GM12878 (cell line): ENCODE data around the gene METAP1. TPM values are rescaled to one million over a fixed set of nuclear protein-coding genes. Genes with fewer than 3 reads are reported as not detected.
"Not testable (repeated sequence)": the region's sequence is repeated elsewhere in the genome, so short reads cannot be mapped to it uniquely, and the experiment has no call there.

Experiments used
- ATAC-seq: fragments of 200-7000 bp; cut with Tn5 transposase; 3 replicates; pipeline ENCODE4 v1.9.1; 2020; ENCODE audit warnings: mild to moderate bottlenecking, moderate library complexity
- BruUV-seq: library from RNA; stranded (reverse); fragments of 400-500 nt; replicated peaks from 2 replicates; lab custom pipeline; 2021; lab: Mats Ljungman, UMichigan
- CTCF ChIA-PET: fragments of 300-600 bp; sonication (Branson Sonifier 250); formaldehyde crosslinking; extraction: SDS; loops from one replicate; lab custom pipeline; 2021; ENCODE audit warnings: inconsistent platforms; lab: Yijun Ruan, JAX
- POLR2A ChIA-PET: fragments of 350-600 bp; formaldehyde crosslinking; extraction: SDS; loops from one replicate; lab custom pipeline; 2021; ENCODE audit warnings: inconsistent platforms; lab: Charles Lee
- RAD21 ChIA-PET: fragments of 300-600 bp; sonication (Branson Sonifier 250); formaldehyde crosslinking; loops from one replicate; lab custom pipeline; 2023; ENCODE audit warnings: antibody characterized with exemption; ENCODE audit not compliant: unreplicated experiment; lab: Charles Lee
- SMC1A ChIA-PET: fragments of 300-600 bp; sonication (Branson Sonifier 250); formaldehyde crosslinking; loops from one replicate; lab custom pipeline; 2023; ENCODE audit not compliant: unreplicated experiment, uncharacterized antibody; lab: Charles Lee
- DNase-seq: peaks from one replicate; pipeline ENCODE4 v3.0.0-alpha.2; 2011; ENCODE audit warnings: low read depth, low spot score
- FAIRE-seq: peaks from 3 replicates; lab custom pipeline; 2011; peaks lifted over from hg19 to GRCh38; lab: Jason Lieb, UNC
- H2AFZ ChIP-seq: 2 replicates; pipeline ENCODE4 v1.6.0; 2011; ENCODE audit warnings: low read depth, low read length, control low read depth; ENCODE audit not compliant: control insufficient read depth
- H3K27ac ChIP-seq: 2 replicates; pipeline ENCODE4 v1.5.1; 2011; ENCODE audit warnings: control low read depth; ENCODE audit not compliant: control insufficient read depth, insufficient read depth
- H3K27me3 ChIP-seq, 2 experiments: replicated peaks in 1 of 2; 2 replicates each; pipeline versions ENCODE4 v1.6.0 to v1.6.1; 2011; ENCODE audit warnings: low read length in 1 of 2; ENCODE audit not compliant: control insufficient read depth in 2 of 2, insufficient read depth in 2 of 2
- H3K36me3 ChIP-seq, 2 experiments: 2 replicates each; pipeline ENCODE4 v1.5.1; 2011; ENCODE audit warnings: low read length in 1 of 2; ENCODE audit not compliant: control insufficient read depth in 2 of 2, insufficient read depth in 2 of 2
- H3K4me1 ChIP-seq: 2 replicates; pipeline ENCODE4 v1.6.1; 2011; ENCODE audit warnings: mild to moderate bottlenecking, low read length, moderate library complexity, mixed read lengths; ENCODE audit not compliant: control insufficient read depth, insufficient read depth
- H3K4me2 ChIP-seq: 2 replicates; pipeline ENCODE4 v1.6.0; 2011; ENCODE audit warnings: control low read depth; ENCODE audit not compliant: control insufficient read depth, insufficient read depth
- H3K4me3 ChIP-seq: fragments of 200-600 bp; sonication (generic); 2 replicates; pipeline ENCODE4 v1.5.1; 2016
- H3K79me2 ChIP-seq: 2 replicates; pipeline ENCODE4 v1.6.0; 2011; ENCODE audit warnings: low read length; ENCODE audit not compliant: control insufficient read depth, insufficient read depth
- H3K9ac ChIP-seq: 2 replicates; pipeline ENCODE4 v1.8.0; 2011; ENCODE audit warnings: low read length, control low read depth, mixed read lengths; ENCODE audit not compliant: control insufficient read depth, insufficient read depth
- H3K9me3 ChIP-seq: replicated peaks from 3 replicates; pipeline ENCODE4 v1.5.1; 2011; ENCODE audit warnings: mild to moderate bottlenecking, low read length; ENCODE audit not compliant: control insufficient read depth, insufficient read depth
- H4K20me1 ChIP-seq: 2 replicates; pipeline ENCODE4 v1.6.0; 2011; ENCODE audit not compliant: control insufficient read depth, insufficient read depth
- EGR1 ChIP-seq, 2 experiments: IDR thresholded peaks; 1 replicate in 1 of 2; 2 replicates in 1 of 2; pipeline ENCODE4 v1.6.1; 2011 to 2012; ENCODE audit warnings: low read depth in 2 of 2, low read length in 2 of 2, borderline replicate concordance in 1 of 2, mild to moderate bottlenecking in 1 of 2, moderate library complexity in 1 of 2
- IKZF2 ChIP-seq, 2 experiments: fragments of 450-650 bp; IDR thresholded peaks; 2 replicates each; pipeline ENCODE4 v1.6.1; 2017; ENCODE audit warnings: mild to moderate bottlenecking in 2 of 2, moderate library complexity in 2 of 2
- RCOR1 ChIP-seq: conservative IDR thresholded peaks from 2 replicates; pipeline ENCODE4 v1.6.1; 2012; ENCODE audit warnings: low read depth, low read length, improper control_type of control experiment
- WGBS: methylation state at CpG from one replicate; pipeline ENCODE4 v1.1.6; 2016; ENCODE audit warnings: low lambda C conversion rate; ENCODE audit not compliant: insufficient replicate concordance, insufficient coverage; ENCODE audit errors: missing lambda C conversion rate; 5-methylcytosine and 5-hydroxymethylcytosine counted together
- in situ Hi-C: fragments of 300-500 bp; cut with MboI; formaldehyde crosslinking; loops from 9 replicates; pipeline ENCODE4 v1.14.3; 2018; ENCODE audit warnings: mixed read lengths
- intact Hi-C: fragments of 100-400 bp; cut with micrococcal nuclease; formaldehyde crosslinking; loops from one replicate; pipeline ENCODE4 v1.14.2; 2022; ENCODE audit not compliant: unreplicated experiment
- polyA plus RNA-seq, 11 experiments: library from polyadenylated mRNA; depleted of rRNA in 4 of 11; unstranded in 6 of 11; stranded (reverse) in 5 of 11; fragments of >200 nt; fragmentation: Nextera tagmentation in 4 of 11; fragmentation: Illumina TruSeq in 1 of 11; extraction: Ambion mirVana in 4 of 11; extraction: Trizol in 1 of 11; gene quantifications; 1 replicate in 1 of 11; 2 replicates in 10 of 11; pipeline versions ENCODE4 v1.2.1 to v1.2.3, GENCODE V29; 2011 to 2016; ENCODE audit warnings: inconsistent platforms in 2 of 11, missing spikeins in 2 of 11, low read depth in 1 of 11
- total RNA-seq, 4 experiments: library from RNA; depleted of rRNA in 3 of 4; stranded (reverse); fragments of >200 nt in 3 of 4; fragmentation: Illumina TruSeq in 1 of 4; extraction: Trizol in 1 of 4; gene quantifications; 2 replicates each; pipeline versions ENCODE4 v1.2.1 to v1.2.3, GENCODE V29; 2013 to 2021

METAP1 gene
- total and polyA plus RNA-seq, 10 of the 15 experiments (the other 5 are each of a cell fraction or from before 2014, with no cell fraction given) = 22.7 to 71.4 (median 45.1) TPM

- CTCF ChIA-PET = interaction anchor here (0.6 kb wide), 1 partner anchor 15 kb away, joined by 3 read pairs; no protein-coding TSS in a partner anchor
- SMC1A ChIA-PET = interaction anchor here (1.3 kb wide), 1 partner anchor 9 kb away, joined by 4 read pairs; no protein-coding TSS in a partner anchor
- FAIRE-seq, H3K4me1 ChIP-seq, DNase-seq, BruUV-seq, H3K9ac ChIP-seq, H3K36me3 ChIP-seq, intact Hi-C loops, H3K4me2 ChIP-seq, H4K20me1 ChIP-seq, RAD21 ChIA-PET, POLR2A ChIA-PET, H2AFZ ChIP-seq, H3K27me3 ChIP-seq, H3K4me3 ChIP-seq, in situ Hi-C loops, ATAC-seq, H3K27ac ChIP-seq: not testable (repeated sequence)
- 74% methylated on average over 10 of the region's 10 CpGs for WGBS
- Histone ChIP-seq H3K9me3 (peaks cover 16% of the 10 kb centered on the region), H3K79me2 (peaks cover 24% of the 10 kb centered on the region)
Observed at GRCh38 chr4:99023800-99024251, 28.3 kb downstream of the METAP1 start.

GRCh38 chr4:99024481-99025275 lies 29.2 kb downstream of the METAP1 start:
- Histone ChIP-seq H2AFZ (no peak overlapping the region), H3K4me3 (no peak overlapping the region), H3K4me1 (peaks cover 4% of the 10 kb centered on the region; the same call in 1 of the 2 replicates), H3K79me2 (peaks cover 26% of the 10 kb centered on the region), H3K4me2 (no peak overlapping the region), H4K20me1 (no peaks in the 10 kb centered on the region), H3K9me3 (peaks cover 16% of the 10 kb centered on the region), H3K27ac (no peak overlapping the region), H3K9ac (no peak overlapping the region), H3K36me3 (peaks cover 4 to 5% of the 10 kb centered on the region in 2 experiments; a peak in 2 of 4 replicates), H3K27me3 (no peaks in the 10 kb centered on the region)
- ChIA-PET RAD21 (interaction anchor here (1.2 kb wide), 1 partner anchor 31 kb away, joined by 3 read pairs; no protein-coding TSS in a partner anchor), CTCF (interaction anchor here (0.9 to 1.3 kb wide), 3 partner anchors 31 to 84 kb away, joined by 3 to 4 read pairs (median 3); no protein-coding TSS in a partner anchor), POLR2A (interaction anchor here (0.6 to 1.4 kb wide), 2 partner anchors 16 to 22 kb away, joined by 3 to 5 read pairs; no protein-coding TSS in a partner anchor), SMC1A (interaction anchor here (0.9 to 1.9 kb wide), 3 partner anchors 10 to 380 kb away, joined by 4 read pairs; no protein-coding TSS in a partner anchor)
- no peak for DNase-seq
- FAIRE-seq = no peak
- peak; percentile 29; the same call in 2 of the 3 replicates for ATAC-seq
- 88% methylated on average over 7 of the region's 7 CpGs for WGBS
- in situ Hi-C loops (no loop called here), intact Hi-C loops (no loop called here)
- no TSS peak for BruUV-seq
- TF ChIP-seq IKZF2 (IDR thresholded peaks at IDR 0.05) = no peak
- TF ChIP-seq RCOR1 = no peak
- TF ChIP-seq EGR1 (IDR thresholded peaks at IDR 0.05; ENCODE audit: borderline replicate concordance in 1 of 2, low read depth in 2 of 2, low read length in 2 of 2) = no peak
